Medulla oblongata (tissue), 1 donor: ENCODE results near the gene H1-8.

Experiments used
- DNase-seq: peaks from one replicate; pipeline ENCODE4 v3.0.0-alpha.2; 2015; ENCODE audit errors: extremely low spot score

The H1-8 gene

GRCh38 chr3:129556358-129556695 lies 13.4 kb downstream of the H1-8 start:
- DNase-seq, result no peak

DNA sequence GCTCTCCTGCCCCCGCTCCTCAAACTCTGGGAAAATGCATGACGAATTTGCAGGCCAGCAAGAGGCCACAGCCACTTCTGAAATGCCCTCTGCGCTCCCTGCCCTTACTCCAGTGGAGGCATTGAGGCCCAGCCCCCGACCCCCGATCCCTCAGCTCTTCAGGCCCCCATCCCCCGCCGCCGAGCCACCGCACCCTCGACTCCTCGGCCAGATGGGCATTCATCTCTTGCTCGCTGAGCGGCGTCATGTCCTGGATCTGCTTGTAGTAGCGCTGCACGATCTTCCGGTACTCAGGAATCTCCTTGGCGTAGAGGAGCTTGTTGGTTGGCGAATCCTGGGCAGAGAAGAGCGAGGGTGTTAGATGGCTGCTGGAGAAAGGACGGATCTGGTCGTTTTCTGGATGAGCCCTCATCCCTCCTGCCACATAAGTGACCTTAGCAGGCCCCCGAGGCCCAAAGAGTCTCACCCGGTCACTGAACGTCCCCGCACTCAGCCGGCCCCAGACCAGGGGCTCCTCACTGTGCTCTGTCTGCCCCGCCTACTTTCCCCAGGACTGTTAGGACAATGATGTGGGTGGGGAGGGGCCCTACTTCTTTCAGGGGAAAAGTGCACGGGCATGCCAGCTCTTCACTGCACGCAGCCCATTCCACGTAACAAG lies 14.0 kb downstream of the H1-8 start:
- DNase-seq, result no peak

DNA sequence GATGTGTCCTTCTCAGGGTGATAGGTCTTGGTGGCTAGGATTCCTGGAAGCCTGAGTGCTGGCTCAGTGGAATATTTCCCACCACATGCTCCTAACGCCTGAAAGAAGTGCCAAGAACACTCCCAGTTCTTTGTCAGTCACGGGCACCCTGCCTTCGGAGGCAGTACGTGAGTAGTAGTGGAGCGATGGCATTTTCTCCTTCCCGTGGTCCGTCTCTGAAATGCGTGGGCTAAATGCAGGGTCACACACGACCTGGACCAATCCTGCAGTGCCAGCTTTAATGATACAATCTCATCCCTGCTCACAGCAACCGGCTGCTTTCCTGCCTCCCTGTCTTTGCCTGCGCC lies 14.5 kb downstream of the H1-8 start:
- no peak for DNase-seq

DNA sequence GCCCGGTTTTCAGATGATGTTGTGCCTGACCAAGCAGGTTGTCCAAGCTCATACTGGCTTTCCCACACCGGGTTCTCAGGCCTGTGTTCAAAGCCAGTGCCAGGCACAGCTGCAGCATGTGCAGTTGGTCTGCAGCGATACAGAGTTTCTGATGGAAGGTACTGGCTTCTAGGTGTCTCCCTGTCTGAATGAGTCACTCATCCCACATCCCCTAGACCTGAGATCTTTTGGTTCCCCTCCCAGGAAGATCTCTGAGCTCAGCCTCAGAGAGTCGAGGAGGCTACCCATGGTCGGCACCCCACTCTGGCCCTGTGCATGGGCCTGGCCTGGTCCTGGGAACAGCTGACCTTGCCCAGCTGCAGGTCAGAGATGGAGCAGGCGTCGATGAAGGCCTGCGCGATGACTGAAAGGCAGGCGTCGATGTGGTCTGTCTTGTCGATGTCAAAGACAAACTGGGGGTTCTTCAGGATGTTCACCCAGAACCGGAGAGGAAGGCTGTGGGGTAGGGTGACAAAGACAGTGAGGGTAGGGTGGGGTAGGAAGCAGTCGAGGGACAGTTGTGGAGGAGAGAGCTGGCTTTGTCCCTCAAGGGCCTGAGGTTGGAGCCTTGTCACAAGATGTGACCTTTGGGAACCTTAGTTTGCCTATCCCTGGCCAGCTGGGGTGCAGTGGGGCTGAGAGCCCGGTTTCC lies 15.3 kb downstream of the H1-8 start:
- DNase-seq, result no peak

GRCh38 chr3:129558772-129559564 lies 16.0 kb downstream of the H1-8 start:
- DNase-seq, result no peak

DNA sequence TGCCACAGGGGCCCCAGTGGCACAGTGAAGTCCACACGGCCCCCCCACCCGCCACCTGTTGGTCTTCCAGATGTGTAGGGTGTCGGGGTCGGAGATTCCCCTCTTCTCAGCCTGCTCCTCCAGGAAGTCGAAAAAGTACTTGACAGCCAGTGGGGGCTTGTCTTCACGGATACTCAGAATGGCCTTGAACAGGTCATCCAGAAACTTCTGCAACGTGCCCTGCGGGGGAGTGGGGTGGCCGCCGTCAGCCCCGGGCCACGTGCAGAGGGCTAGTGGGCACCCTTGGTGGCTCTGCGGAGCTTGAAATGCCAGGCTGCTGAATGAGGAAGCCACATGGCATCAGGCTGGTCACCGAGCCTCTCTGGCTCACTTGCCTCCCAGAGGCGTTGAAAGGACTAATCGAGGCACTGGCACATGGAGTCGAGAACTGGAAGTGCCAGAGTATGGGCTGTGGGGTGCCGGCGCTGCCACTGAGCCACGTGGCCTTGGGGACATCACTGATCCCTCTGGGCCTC lies 16.6 kb downstream of the H1-8 start:
- no peak for DNase-seq

DNA sequence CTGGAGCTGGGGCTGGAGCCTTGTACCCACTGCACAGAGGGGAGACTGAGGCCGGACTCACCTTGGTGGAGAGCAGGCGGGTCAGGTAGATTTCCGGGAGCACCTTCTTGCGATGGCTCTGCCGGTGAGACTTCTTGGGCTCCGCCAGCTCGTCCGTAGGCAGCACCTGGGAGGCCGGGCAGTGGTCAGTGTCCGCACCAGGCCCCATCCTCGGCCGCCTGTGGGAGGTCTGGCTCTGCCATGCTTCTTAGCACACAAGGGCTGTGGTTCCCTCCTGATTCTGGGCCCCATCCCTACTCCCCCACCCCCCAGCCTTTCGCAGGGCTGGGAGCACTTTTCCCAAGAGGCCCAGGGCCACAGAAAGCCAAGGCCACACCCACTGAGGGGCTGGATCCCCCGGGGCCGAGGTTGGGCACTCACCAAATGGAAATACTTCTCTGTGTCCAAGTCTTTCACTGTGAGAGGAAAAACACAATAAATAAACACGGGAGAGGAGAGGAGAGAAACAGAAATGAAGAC lies 17.4 kb downstream of the H1-8 start:
- DNase-seq, result no peak

DNA sequence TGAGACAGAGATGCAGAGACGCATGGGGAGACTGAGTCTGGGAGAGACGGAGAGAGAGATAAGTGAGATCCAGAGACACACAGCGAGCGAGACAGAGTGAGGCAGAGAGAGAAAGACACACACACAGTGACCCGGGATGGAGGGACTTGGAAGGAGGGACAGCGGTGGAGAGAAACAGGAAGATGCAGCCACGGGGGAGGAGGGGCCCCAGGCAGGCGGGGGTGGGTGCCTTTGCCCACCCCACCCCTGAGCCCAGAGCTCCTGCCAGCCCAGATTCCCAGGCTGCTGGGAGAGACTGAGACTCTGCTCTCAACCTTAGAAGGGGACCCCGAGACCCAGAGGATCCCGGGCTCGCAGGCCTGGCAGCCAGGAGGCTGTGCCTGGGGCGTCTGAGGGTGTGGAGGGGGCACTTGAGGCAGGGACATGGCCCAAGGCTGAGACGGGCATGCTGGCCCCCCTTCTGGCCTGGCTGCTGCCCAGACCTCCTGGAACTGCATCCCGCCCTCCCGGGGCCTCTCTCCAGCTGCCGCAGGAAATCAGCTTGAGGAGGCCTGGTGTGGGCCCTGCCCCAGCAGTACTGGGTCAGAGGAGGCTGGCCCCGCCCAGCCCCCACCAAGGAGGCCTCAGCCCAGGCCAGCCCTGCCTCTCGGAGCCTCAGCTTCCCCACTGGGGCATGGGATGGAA lies 18.1 kb downstream of the H1-8 start:
- peak; percentile 66 for DNase-seq

- DNase-seq, result no peak
These were observed 18.8 kb downstream of the H1-8 start for GRCh38 chr3:129561619-129562248.

GRCh38 chr3:129562803-129563202 lies 19.8 kb downstream of the H1-8 start:
- no peak for DNase-seq

DNA sequence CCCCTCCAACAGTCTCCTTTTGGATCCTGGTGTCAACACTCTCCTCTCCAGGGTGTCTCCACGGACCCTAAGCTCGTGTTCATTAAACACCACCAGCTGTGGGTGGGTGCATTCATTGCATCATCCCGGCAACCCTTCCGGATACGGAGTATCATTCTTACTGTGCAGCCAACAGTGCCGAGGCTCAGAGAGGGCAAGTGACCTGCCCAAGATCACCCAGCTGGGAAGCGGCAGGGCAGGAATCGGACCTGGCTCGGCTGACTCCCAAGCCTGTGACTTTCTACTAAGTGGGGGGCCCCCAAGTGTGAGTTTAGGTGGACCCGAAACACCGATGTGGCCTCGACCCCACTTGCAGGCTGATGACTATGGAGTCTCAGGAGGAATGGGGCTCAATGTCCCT lies 20.4 kb downstream of the H1-8 start:
- DNase-seq, result no peak

GRCh38 chr3:129563850-129564535 lies 21.0 kb downstream of the H1-8 start:
- no peak for DNase-seq

GRCh38 chr3:129564981-129565644 lies 22.1 kb downstream of the H1-8 start:
- no peak for DNase-seq

DNA sequence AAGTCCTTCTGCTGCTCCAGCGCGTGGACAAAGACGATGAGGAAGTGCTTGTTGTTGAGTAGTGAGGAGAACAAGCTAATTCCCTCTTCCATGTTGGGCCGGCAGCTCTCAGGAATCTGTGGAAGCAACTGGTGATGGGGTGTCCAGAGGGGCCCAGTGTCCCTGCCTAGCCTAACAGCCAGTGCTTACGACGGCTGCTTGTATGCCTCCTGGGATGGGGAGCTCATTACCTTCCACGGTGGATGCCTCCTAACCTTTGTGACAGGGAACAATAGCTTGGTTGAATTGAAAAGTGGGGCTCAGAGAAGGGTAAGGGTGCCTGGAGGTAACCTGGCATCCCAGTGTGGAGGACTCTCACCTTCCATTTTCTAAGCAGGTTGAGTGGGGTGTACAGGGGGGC lies 22.9 kb downstream of the H1-8 start:
- DNase-seq, result no peak

GRCh38 chr3:129567176-129567705 lies 24.3 kb downstream of the H1-8 start:
- DNase-seq, result no peak

DNA sequence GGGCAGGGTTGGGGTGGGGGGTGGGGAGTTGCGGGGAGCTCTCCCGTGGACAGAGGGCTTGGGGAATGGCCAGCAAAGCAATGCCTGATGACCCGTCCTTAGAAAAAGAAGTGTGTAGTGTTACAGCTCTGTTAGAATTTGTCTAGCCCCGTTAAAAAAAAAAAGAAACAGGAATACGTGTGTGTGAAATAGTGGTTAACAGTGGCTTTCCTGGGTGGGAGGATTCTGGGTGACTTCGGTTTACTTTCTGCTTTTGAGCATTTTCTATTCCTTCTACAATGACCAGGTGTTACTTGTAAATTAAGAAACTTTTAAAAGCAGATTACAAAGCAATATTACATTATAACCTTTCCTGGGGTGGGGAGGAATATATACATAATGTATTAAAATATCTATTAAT lies 25.0 kb downstream of the H1-8 start:
- no peak for DNase-seq

- no peak for DNase-seq
These were observed 26.9 kb downstream of the H1-8 start for GRCh38 chr3:129569856-129570255.

DNA sequence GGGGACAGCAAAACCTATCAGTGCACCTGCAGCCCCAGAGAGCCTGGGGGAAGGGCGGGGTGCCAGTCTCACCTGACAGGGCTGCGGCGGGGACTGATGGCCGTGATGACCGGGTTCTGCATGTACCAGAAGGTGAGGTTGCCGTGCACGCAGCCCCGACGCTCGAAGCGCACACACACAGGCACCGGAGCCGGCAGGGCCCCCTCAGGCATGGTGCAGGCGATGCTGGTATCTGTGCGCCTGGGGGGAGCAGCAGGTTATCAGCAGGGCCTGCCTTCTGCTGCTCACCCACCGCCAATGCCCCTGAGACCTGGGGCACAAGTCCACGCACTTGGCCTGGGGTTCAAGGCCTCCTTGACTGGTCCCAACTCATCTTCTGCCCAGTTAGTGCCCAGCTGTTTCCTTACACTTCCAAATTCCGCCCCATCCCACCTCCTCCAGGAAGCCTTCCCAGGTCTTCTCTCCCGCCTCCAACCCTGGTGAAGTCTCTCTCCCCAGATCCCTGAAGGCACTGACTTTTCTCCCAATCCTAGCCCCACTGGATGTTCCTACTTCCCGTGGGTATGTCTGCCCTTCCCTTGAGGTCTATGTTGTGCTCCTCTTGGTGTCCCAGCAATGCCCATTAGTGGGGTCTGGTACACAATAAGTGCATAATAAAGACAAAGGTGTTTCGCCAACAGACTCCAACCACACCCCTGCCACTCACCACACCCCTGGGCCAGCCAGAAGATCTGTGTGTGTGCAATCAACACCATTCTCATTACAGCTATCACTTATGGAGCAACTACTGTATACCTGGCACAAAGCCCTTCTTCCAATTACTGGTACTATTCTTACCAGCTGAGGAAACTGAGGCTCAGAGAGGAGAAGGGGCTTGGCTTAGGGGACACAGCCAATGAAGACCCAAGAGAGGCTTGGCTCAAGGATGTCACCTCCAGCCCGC lies 28.9 kb downstream of the H1-8 start:
- DNase-seq, result no peak

DNA sequence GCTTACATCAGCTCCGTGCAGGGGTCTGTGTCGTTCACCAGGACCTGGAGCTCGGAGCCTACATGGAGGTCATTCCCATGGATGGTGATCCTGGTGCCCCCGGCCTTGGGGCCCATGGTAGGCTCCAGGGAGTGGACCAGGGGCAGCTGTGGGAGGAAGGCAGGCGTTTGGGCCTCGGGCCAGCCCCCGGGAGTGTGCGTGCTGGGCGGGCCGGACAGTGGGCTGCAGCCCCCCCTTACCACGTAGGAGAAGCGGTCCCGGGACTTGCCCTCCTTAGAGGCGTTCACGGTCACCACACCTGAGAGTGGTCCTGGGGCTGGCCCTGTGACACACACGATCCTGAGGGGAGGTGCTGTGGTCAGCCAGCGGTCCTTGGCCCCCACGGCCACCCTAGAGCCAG lies 29.6 kb downstream of the H1-8 start:
- DNase-seq, result no peak
